Activated B cell treated with CpG ODN at 0.5 μM for 24 hours (primary cell): ENCODE data around the gene RSPH1. TPM values are rescaled to one million over a fixed set of nuclear protein-coding genes. Genes with fewer than 3 reads are reported as not detected.

Source experiments
- ATAC-seq: fragments of 200-7000 bp; cut with Tn5 transposase; one replicate; pipeline ENCODE4 v1.10.0; 2021; ENCODE audit warnings: low read depth, mild to moderate bottlenecking, moderate library complexity
- CTCF ChIA-PET: fragments of 350-600 bp; sonication (Branson Sonifier 250); formaldehyde crosslinking; loops from one replicate; lab custom pipeline; 2021; ENCODE audit warnings: antibody characterized with exemption; lab: Charles Lee
- POLR2A ChIA-PET: fragments of 350-600 bp; sonication (Branson Sonifier 250); formaldehyde crosslinking; loops from one replicate; lab custom pipeline; 2021; ENCODE audit warnings: antibody characterized with exemption; lab: Charles Lee
- DNase-seq: peaks from one replicate; pipeline ENCODE4 v3.0.0; 2022
- H3K27ac Mint-ChIP-seq: one replicate; pipeline ENCODE4 v1.8.0; 2020; ENCODE audit warnings: mixed read lengths
- H3K27me3 Mint-ChIP-seq: one replicate; pipeline ENCODE4 v1.8.0; 2021; ENCODE audit warnings: mixed read lengths
- H3K36me3 Mint-ChIP-seq: one replicate; pipeline ENCODE4 v1.8.0; 2021; ENCODE audit warnings: low read depth, mixed read lengths
- H3K4me1 Mint-ChIP-seq: one replicate; pipeline ENCODE4 v1.8.0; 2021; ENCODE audit warnings: mixed read lengths
- H3K4me3 Mint-ChIP-seq: one replicate; pipeline ENCODE4 v1.8.0; 2020; ENCODE audit warnings: mild to moderate bottlenecking, mixed read lengths
- H3K9me3 Mint-ChIP-seq: one replicate; pipeline ENCODE4 v1.8.0; 2020; ENCODE audit warnings: mixed read lengths
- CTCF ChIP-seq: fragments of 200-600 bp; IDR thresholded peaks from one replicate; pipeline ENCODE4 v1.8.0; 2022; ENCODE audit warnings: antibody characterized with exemption, mild to moderate bottlenecking
- intact Hi-C: fragments of 100-400 bp; cut with micrococcal nuclease; formaldehyde crosslinking; loops from one replicate; pipeline ENCODE4 v1.15.1; 2024
- total RNA-seq: library from RNA; stranded (reverse); gene quantifications from 2 replicates; pipeline ENCODE4 v1.2.3, GENCODE V29; 2022

The RSPH1 gene
- total RNA-seq, 1 donor from 2014 or later, result 0.38 TPM

GRCh38 chr21:42489991-42490390 is 6.0 kb downstream of the RSPH1 start:
- POLR2A ChIA-PET, result no interaction called here
- peaks cover 27% of the 10 kb centered on the region for H3K27me3 Mint-ChIP-seq
- CTCF ChIA-PET, result interaction anchor here (1.4 kb wide), 1 partner anchor 23 kb away, joined by 5 read pairs; no protein-coding TSS in a partner anchor
- TF ChIP-seq CTCF, result no peak
- H3K9me3 Mint-ChIP-seq, result peaks cover 3% of the 10 kb centered on the region
- no peak for DNase-seq
- H3K36me3 Mint-ChIP-seq, result no peaks in the 10 kb centered on the region
- H3K27ac Mint-ChIP-seq, result peak overlapping the region; percentile 31
- intact Hi-C loops, result no loop called here
- H3K4me1 Mint-ChIP-seq, result peaks cover 3% of the 10 kb centered on the region
- no peak for ATAC-seq
- H3K4me3 Mint-ChIP-seq, result no peak overlapping the region

GRCh38 chr21:42489006-42489563 is 6.9 kb downstream of the RSPH1 start:
- H3K36me3 Mint-ChIP-seq, result no peaks in the 10 kb centered on the region
- no peak for TF ChIP-seq CTCF
- peaks cover 3% of the 10 kb centered on the region for H3K4me1 Mint-ChIP-seq
- no peak overlapping the region for H3K4me3 Mint-ChIP-seq
- ATAC-seq, result no peak
- H3K27ac Mint-ChIP-seq, result no peak overlapping the region
- intact Hi-C loops, result no loop called here
- ChIA-PET POLR2A (no interaction called here), CTCF (no interaction called here)
- peaks cover 3% of the 10 kb centered on the region for H3K9me3 Mint-ChIP-seq
- DNase-seq, result no peak
- peaks cover 27% of the 10 kb centered on the region for H3K27me3 Mint-ChIP-seq

DNA sequence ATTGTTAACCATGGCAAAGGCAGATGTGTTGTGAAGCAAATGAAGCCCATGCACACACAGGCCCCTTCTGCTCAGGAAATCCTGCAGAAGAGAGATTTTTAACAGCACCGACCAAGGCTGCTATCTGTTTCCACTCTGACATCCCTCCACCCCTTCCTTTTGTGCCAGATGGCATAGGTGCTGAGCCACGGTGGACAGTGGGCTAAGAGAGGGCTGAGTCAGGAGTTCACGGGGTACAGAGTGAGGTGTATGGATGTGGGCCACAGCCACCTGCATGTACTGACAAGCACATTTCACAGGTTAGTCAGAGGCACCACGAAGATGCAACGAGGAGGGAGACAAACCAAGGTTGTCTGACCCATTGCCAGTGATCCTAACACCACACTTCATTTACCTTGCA is 9.5 kb downstream of the RSPH1 start:
- DNase-seq (no peak), ATAC-seq (no peak)
- intact Hi-C loops, result no loop called here
- peaks cover 27% of the 10 kb centered on the region for H3K27me3 Mint-ChIP-seq
- POLR2A ChIA-PET, result interaction anchor here (1.3 kb wide), 1 partner anchor 9 kb away, joined by 4 read pairs; the partner anchor contains the start of gene RSPH1
- H3K4me1 Mint-ChIP-seq, result peaks cover 3% of the 10 kb centered on the region
- no peak overlapping the region for H3K27ac Mint-ChIP-seq
- no peaks in the 10 kb centered on the region for H3K36me3 Mint-ChIP-seq
- peaks cover 3% of the 10 kb centered on the region for H3K9me3 Mint-ChIP-seq
- CTCF ChIA-PET, result no interaction called here
- no peak overlapping the region for H3K4me3 Mint-ChIP-seq
- no peak for TF ChIP-seq CTCF

GRCh38 chr21:42486072-42486471 is 10.0 kb downstream of the RSPH1 start:
- Mint-ChIP-seq H3K4me1 (peaks cover 3% of the 10 kb centered on the region), H3K27me3 (peaks cover 25% of the 10 kb centered on the region), H3K9me3 (peaks cover 3% of the 10 kb centered on the region), H3K27ac (no peak overlapping the region), H3K36me3 (no peaks in the 10 kb centered on the region), H3K4me3 (no peak overlapping the region)
- ChIA-PET POLR2A (interaction anchor here (1.3 kb wide), 1 partner anchor 10 kb away, joined by 4 read pairs; the partner anchor contains the start of gene RSPH1), CTCF (no interaction called here)
- ATAC-seq, result no peak
- DNase-seq, result no peak
- intact Hi-C loops, result no loop called here
- TF ChIP-seq CTCF, result no peak

GRCh38 chr21:42484966-42485365 is 11.1 kb downstream of the RSPH1 start:
- H3K36me3 Mint-ChIP-seq, result no peaks in the 10 kb centered on the region
- H3K27me3 Mint-ChIP-seq, result peaks cover 22% of the 10 kb centered on the region
- POLR2A ChIA-PET, result interaction anchor here (1.3 kb wide), 1 partner anchor 11 kb away, joined by 4 read pairs; the partner anchor contains the start of gene RSPH1
- CTCF ChIA-PET, result no interaction called here
- TF ChIP-seq CTCF, result no peak
- H3K27ac Mint-ChIP-seq, result no peak overlapping the region
- H3K9me3 Mint-ChIP-seq, result peaks cover 3% of the 10 kb centered on the region
- H3K4me3 Mint-ChIP-seq, result no peak overlapping the region
- no peaks in the 10 kb centered on the region for H3K4me1 Mint-ChIP-seq
- DNase-seq, result no peak
- no peak for ATAC-seq
- intact Hi-C loops, result no loop called here
